IMR-90 (cell line): ENCODE measurements around the gene HGFAC. TPM values are rescaled to one million over a fixed set of nuclear protein-coding genes. Genes with fewer than 3 reads are reported as not detected.

Experiments
- ATAC-seq: fragments of 200-7000 bp; cut with Tn5 transposase; 2 replicates; pipeline ENCODE4 v1.9.1; 2020; ENCODE audit warnings: low read depth, mild to moderate bottlenecking, moderate library complexity
- BruUV-seq: library from RNA; stranded (reverse); fragments of 400-500 nt; replicated peaks from 2 replicates; lab custom pipeline; 2021; lab: Mats Ljungman, UMichigan
- CTCF ChIA-PET: fragments of 300-600 bp; formaldehyde crosslinking; extraction: SDS; loops from one replicate; lab custom pipeline; 2021; ENCODE audit warnings: antibody characterized with exemption; lab: Yijun Ruan, JAX
- POLR2A ChIA-PET: fragments of 300-600 bp; sonication (Branson Sonifier 250); formaldehyde crosslinking; loops from one replicate; lab custom pipeline; 2022; ENCODE audit warnings: antibody characterized with exemption; ENCODE audit not compliant: unreplicated experiment; lab: Charles Lee
- DNase-seq: peaks from one replicate; pipeline ENCODE4 v3.0.0; 2013
- H2AFZ ChIP-seq: replicated peaks from 2 replicates; pipeline ENCODE3; 2013; ENCODE audit warnings: low read length, mild to moderate bottlenecking; ENCODE audit not compliant: poor library complexity
- H2AK5ac ChIP-seq: 2 replicates; pipeline ENCODE4 v1.6.1; 2013; ENCODE audit warnings: low read depth, low read length, inconsistent platforms
- H2AK9ac ChIP-seq: replicated peaks from 2 replicates; pipeline ENCODE3; 2013; ENCODE audit warnings: mild to moderate bottlenecking, low read depth, low read length, moderate library complexity; ENCODE audit not compliant: poor library complexity
- H2BK120ac ChIP-seq: 2 replicates; pipeline ENCODE4 v1.6.1; 2013; ENCODE audit warnings: low read depth, low read length, inconsistent platforms
- H2BK15ac ChIP-seq: 3 replicates; pipeline ENCODE4 v1.6.1; 2013; ENCODE audit warnings: low read depth, low read length, inconsistent platforms
- H2BK20ac ChIP-seq: 2 replicates; pipeline ENCODE4 v1.6.1; 2013; ENCODE audit warnings: low read depth, mild to moderate bottlenecking, inconsistent platforms, low read length, moderate library complexity
- H2BK5ac ChIP-seq: 2 replicates; pipeline ENCODE4 v1.6.1; 2013; ENCODE audit warnings: mild to moderate bottlenecking, low read depth, low read length, inconsistent platforms; ENCODE audit not compliant: poor library complexity, severe bottlenecking
- H3K14ac ChIP-seq: replicated peaks from 2 replicates; pipeline ENCODE4 v1.6.1; 2013; ENCODE audit warnings: low read depth, low read length, inconsistent platforms
- H3K18ac ChIP-seq: 2 replicates; pipeline ENCODE4 v1.6.1; 2013; ENCODE audit warnings: low read depth, low read length, control low read depth
- H3K23ac ChIP-seq: 2 replicates; pipeline ENCODE4 v1.6.1; 2013; ENCODE audit warnings: low read depth, low read length, inconsistent platforms
- H3K27ac ChIP-seq: 2 replicates; pipeline ENCODE4 v1.5.1; 2013; ENCODE audit warnings: mild to moderate bottlenecking, control low read depth, low read length; ENCODE audit not compliant: insufficient read depth
- H3K27me3 ChIP-seq: 2 replicates; pipeline ENCODE4 v1.6.1; 2013; ENCODE audit warnings: low read length; ENCODE audit not compliant: control insufficient read depth, insufficient read depth
- H3K36me3 ChIP-seq: 2 replicates; pipeline ENCODE4 v1.6.1; 2013; ENCODE audit warnings: low read length, mixed read lengths; ENCODE audit not compliant: control insufficient read depth, insufficient read depth
- H3K4ac ChIP-seq: 2 replicates; pipeline ENCODE4 v1.6.1; 2013; ENCODE audit warnings: low read depth, low read length, inconsistent platforms
- H3K4me1 ChIP-seq: 2 replicates; pipeline ENCODE4 v1.6.1; 2013; ENCODE audit warnings: low read length, mixed read lengths; ENCODE audit not compliant: control insufficient read depth, insufficient read depth
- H3K4me2 ChIP-seq: 2 replicates; pipeline ENCODE4 v1.6.1; 2013; ENCODE audit warnings: low read depth, mild to moderate bottlenecking, control low read depth, low read length, moderate library complexity
- H3K4me3 ChIP-seq: 2 replicates; pipeline ENCODE4 v1.5.1; 2013; ENCODE audit warnings: low read depth, mild to moderate bottlenecking, control low read depth, low read length, moderate library complexity; ENCODE audit not compliant: insufficient read depth
- H3K56ac ChIP-seq: 2 replicates; pipeline ENCODE4 v1.6.1; 2013; ENCODE audit warnings: low read length, inconsistent platforms; ENCODE audit not compliant: insufficient read depth; ENCODE audit errors: extremely low read depth
- H3K79me1 ChIP-seq, 2 experiments: 2 replicates each; pipeline ENCODE4 v1.6.1; 2013; ENCODE audit warnings: low read length in 2 of 2, inconsistent platforms in 1 of 2, low read depth in 1 of 2
- H3K9ac ChIP-seq: 2 replicates; pipeline ENCODE4 v1.6.1; 2013; ENCODE audit warnings: low read depth, low read length, control low read depth
- H3K9me1 ChIP-seq: 2 replicates; pipeline ENCODE4 v1.6.1; 2013; ENCODE audit warnings: low read length, inconsistent platforms; ENCODE audit not compliant: insufficient read depth
- H3K9me3 ChIP-seq: 2 replicates; pipeline ENCODE4 v1.6.1; 2013; ENCODE audit warnings: low read length; ENCODE audit not compliant: control insufficient read depth, insufficient read depth
- H4K20me1 ChIP-seq: 2 replicates; pipeline ENCODE4 v1.6.1; 2013; ENCODE audit warnings: low read length, inconsistent platforms; ENCODE audit not compliant: insufficient read depth
- H4K5ac ChIP-seq: 2 replicates; pipeline ENCODE4 v1.6.1; 2013; ENCODE audit warnings: mild to moderate bottlenecking, low read depth, low read length, control low read depth
- H4K8ac ChIP-seq, 2 experiments: 2 replicates each; pipeline ENCODE4 v1.6.1; 2013; ENCODE audit warnings: low read depth in 2 of 2, low read length in 2 of 2, control low read depth in 1 of 2, inconsistent platforms in 1 of 2
- H4K91ac ChIP-seq: 2 replicates; pipeline ENCODE4 v1.6.1; 2013; ENCODE audit warnings: low read depth, low read length, inconsistent platforms; ENCODE audit not compliant: insufficient read depth
- BHLHE40 ChIP-seq: fragments of 150-350 bp; IDR thresholded peaks from 2 replicates; pipeline ENCODE4 v1.6.1; 2016; ENCODE audit warnings: mild to moderate bottlenecking, low read depth, low read length
- CHD1 ChIP-seq: IDR thresholded peaks from 2 replicates; pipeline ENCODE4 v1.6.1; 2012; ENCODE audit warnings: low read depth, low read length, improper control_type of control experiment
- FOS ChIP-seq: fragments of 150-350 bp; IDR thresholded peaks from 2 replicates; pipeline ENCODE4 v1.6.1; 2016; ENCODE audit warnings: low read depth, low read length
- MAFK ChIP-seq: IDR thresholded peaks from 2 replicates; pipeline ENCODE4 v1.6.1; 2012; ENCODE audit warnings: low read depth, low read length, improper control_type of control experiment
- MXI1 ChIP-seq: IDR thresholded peaks from 2 replicates; pipeline ENCODE4 v1.6.1; 2012; ENCODE audit warnings: low read depth, mild to moderate bottlenecking, low read length, moderate library complexity, borderline replicate concordance
- RFX5 ChIP-seq: IDR thresholded peaks from 2 replicates; pipeline ENCODE4 v1.8.0; 2012; ENCODE audit warnings: low read depth, mild to moderate bottlenecking, low read length, moderate library complexity
- WGBS, 2 experiments: methylation state at CpG; one replicate each; pipeline versions ENCODE4 v1.1.5 to v1.1.7; 2013; ENCODE audit warnings: missing lambda C conversion rate in 2 of 2; ENCODE audit not compliant: insufficient read length in 1 of 2; ENCODE audit errors: extremely low coverage in 2 of 2; 5-methylcytosine and 5-hydroxymethylcytosine counted together
- dilution Hi-C: fragments of 300-500 bp; cut with HindIII; formaldehyde crosslinking; loops from one replicate; pipeline ENCODE4 v1.14.3; 2018; ENCODE audit warnings: low sequenced_read_pairs; ENCODE audit not compliant: unreplicated experiment
- in situ Hi-C: fragments of 300-500 bp; cut with MboI; formaldehyde crosslinking; loops from 3 replicates; pipeline ENCODE4 v1.14.3; 2019; ENCODE audit warnings: low sequenced_read_pairs, inconsistent platforms, mixed read lengths
- intact Hi-C: fragments of 100-400 bp; cut with micrococcal nuclease; formaldehyde crosslinking; loops from 2 replicates; pipeline ENCODE4 v1.10.0; 2022
- polyA plus RNA-seq, 3 experiments: library from polyadenylated mRNA; depleted of rRNA; stranded (reverse); fragments of >200 nt; gene quantifications; 2 replicates each; pipeline ENCODE4 v1.2.3, GENCODE V29; 2012; ENCODE audit warnings: low replicate concordance in 1 of 3
- total RNA-seq: library from RNA; depleted of rRNA; stranded (reverse); fragments of >200 nt; gene quantifications from 2 replicates; pipeline ENCODE4 v1.2.3, GENCODE V29; 2012
- TF ChIP-seq, protein P1 (sequence below): fragments of 150-350 bp; IDR thresholded peaks from 2 replicates; pipeline ENCODE4 v1.6.1; 2016; ENCODE audit warnings: low read depth, mild to moderate bottlenecking, low read length, moderate library complexity, borderline replicate concordance

Gene HGFAC
- total and polyA plus RNA-seq, 2 of the 4 experiments (the other 2 are of a cell fraction), result 0.05 TPM; not detected in 1

DNA sequence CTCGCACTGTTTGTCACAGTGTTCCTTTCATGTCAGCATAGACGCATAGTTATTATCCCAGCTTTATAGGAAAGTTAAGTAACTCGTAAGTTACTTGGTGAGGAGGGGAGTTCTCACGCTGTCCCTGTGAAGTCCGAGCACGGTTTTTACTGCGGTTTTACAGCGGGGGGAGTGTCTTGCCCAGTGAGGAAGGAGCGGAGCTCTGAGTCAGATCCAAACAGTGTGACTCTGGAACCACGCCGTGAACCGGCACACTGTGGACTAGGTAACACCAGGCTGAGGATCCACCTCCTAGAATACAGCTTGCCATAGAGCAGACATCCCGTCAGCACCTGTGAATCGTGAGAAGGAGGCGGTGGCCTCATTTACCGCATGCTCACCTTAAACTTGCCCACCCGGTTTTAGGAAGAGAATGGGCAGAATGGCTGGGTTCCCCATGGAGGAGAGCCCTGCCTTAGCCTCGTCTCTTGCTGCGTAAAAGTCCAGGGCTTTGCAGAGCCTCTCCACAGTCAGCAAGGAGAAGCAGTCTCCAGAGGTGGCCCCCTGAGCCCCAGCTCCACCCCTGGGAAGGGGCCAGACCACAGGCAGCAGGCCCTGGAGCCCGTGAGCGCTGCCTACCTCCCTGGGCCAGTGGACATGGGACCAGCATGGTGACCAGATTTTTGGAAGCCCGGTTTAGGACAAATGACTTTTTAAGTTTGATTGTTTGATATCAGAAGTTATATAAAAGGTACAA lies 40.2 kb upstream of the HGFAC start:
- peaks cover 7% of the 10 kb centered on the region for H3K9me3 ChIP-seq
- no peak overlapping the region; the same call in 1 of the 2 replicates for H2AK5ac ChIP-seq
- WGBS, 2 experiments, result 97% methylated on average over 10 of the region's 22 CpGs; no CpG with 5 or more reads in 1 of the 2 experiments
- peaks cover 16% of the 10 kb centered on the region for H3K9me1 ChIP-seq
- H3K14ac ChIP-seq, result no peak overlapping the region
- no peak overlapping the region for H3K18ac ChIP-seq
- peaks cover 6% of the 10 kb centered on the region for H3K4me1 ChIP-seq
- no peak overlapping the region for H3K4me3 ChIP-seq
- H2BK5ac ChIP-seq, result no peak overlapping the region
- H3K27ac ChIP-seq, result no peak overlapping the region
- H3K36me3 ChIP-seq, result no peaks in the 10 kb centered on the region; the same call in 1 of the 2 replicates
- peaks cover 14% of the 10 kb centered on the region; the same call in 1 of the 2 replicates for H4K20me1 ChIP-seq
- no peak overlapping the region for H2AFZ ChIP-seq
- no peak overlapping the region for H2BK120ac ChIP-seq
- H3K9ac ChIP-seq, result no peak overlapping the region
- ChIA-PET POLR2A (no interaction called here), CTCF (no interaction called here)
- H3K56ac ChIP-seq, result no peak overlapping the region
- H3K27me3 ChIP-seq, result no peaks in the 10 kb centered on the region
- no peak for DNase-seq
- H3K23ac ChIP-seq, result no peak overlapping the region
- no peak overlapping the region for H2BK15ac ChIP-seq
- no peak overlapping the region for H4K91ac ChIP-seq
- H4K5ac ChIP-seq, result no peak overlapping the region
- TF ChIP-seq, protein P1, sequence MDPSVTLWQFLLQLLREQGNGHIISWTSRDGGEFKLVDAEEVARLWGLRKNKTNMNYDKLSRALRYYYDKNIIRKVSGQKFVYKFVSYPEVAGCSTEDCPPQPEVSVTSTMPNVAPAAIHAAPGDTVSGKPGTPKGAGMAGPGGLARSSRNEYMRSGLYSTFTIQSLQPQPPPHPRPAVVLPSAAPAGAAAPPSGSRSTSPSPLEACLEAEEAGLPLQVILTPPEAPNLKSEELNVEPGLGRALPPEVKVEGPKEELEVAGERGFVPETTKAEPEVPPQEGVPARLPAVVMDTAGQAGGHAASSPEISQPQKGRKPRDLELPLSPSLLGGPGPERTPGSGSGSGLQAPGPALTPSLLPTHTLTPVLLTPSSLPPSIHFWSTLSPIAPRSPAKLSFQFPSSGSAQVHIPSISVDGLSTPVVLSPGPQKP, result no peak
- no peak for TF ChIP-seq BHLHE40
- TF ChIP-seq MAFK, result no peak
- no peak for TF ChIP-seq MXI1
- TF ChIP-seq CHD1, result no peak
- TF ChIP-seq RFX5, result no peak
- TF ChIP-seq FOS, result no peak
- H2BK20ac ChIP-seq, result no peak overlapping the region
- no peak overlapping the region; the same call in 1 of the 2 replicates for H3K4ac ChIP-seq
- in situ Hi-C loops (no loop called here), intact Hi-C loops (no loop called here), dilution Hi-C loops (no loop called here)
- no peak for ATAC-seq
- peak overlapping the region; percentile 37 for H2AK9ac ChIP-seq
- H3K79me1 ChIP-seq, result peaks cover 0 to 14% of the 10 kb centered on the region in 2 experiments; a peak in 2 of 4 replicates
- H4K8ac ChIP-seq, result no peak overlapping the region
- no TSS peak for BruUV-seq
- no peak overlapping the region for H3K4me2 ChIP-seq
